ENCODE measurements around the gene ZNF343. TPM values are rescaled to one million over a fixed set of nuclear protein-coding genes. Genes with fewer than 3 reads are reported as not detected.
"Not testable (repeated sequence)": the region's sequence is repeated elsewhere in the genome, so short reads cannot be mapped to it uniquely, and the experiment has no call there.

Gene ZNF343
- total RNA-seq, 3 donors from 2014 or later (not counting 1 experiment from before 2014, with no cell fraction given) = 8.1 to 12.3 (median 8.6) TPM

- H3K36me3 Mint-ChIP-seq = no peaks in the 10 kb centered on the region
- H3K4me3 Mint-ChIP-seq = peak overlapping the region; percentile 100
- 96% methylated on average over 4 of the region's 5 CpGs for WGBS (ENCODE audit: insufficient coverage)
- peaks cover 18 to 20% of the 10 kb centered on the region in 2 donors for H3K4me1 Mint-ChIP-seq
- H3K27ac ChIP-seq (ENCODE audit: low read length) = no peak overlapping the region
- peaks cover 4 to 19% of the 10 kb centered on the region in 2 donors for H3K27me3 Mint-ChIP-seq (ENCODE audit: low read depth in 2 of 2)
- H3K36me3 ChIP-seq (ENCODE audit: control insufficient read depth, insufficient read depth, low read length) = no peaks in the 10 kb centered on the region
- DNase-seq (no peak), ATAC-seq (no peak)
- no peak overlapping the region for H3K27ac Mint-ChIP-seq
- no peaks in the 10 kb centered on the region for H3K9me3 ChIP-seq (ENCODE audit: control insufficient read depth, insufficient read depth, low read length)
- no peak for TF ChIP-seq CTCF (IDR thresholded peaks at IDR 0.05)
- H3K9me3 Mint-ChIP-seq = no peaks in the 10 kb centered on the region
- H3K27me3 ChIP-seq (ENCODE audit: control insufficient read depth, insufficient read depth, low read length) = no peaks in the 10 kb centered on the region
- intact Hi-C loops (cut with micrococcal nuclease) = loop anchor here (5.0 kb wide), 1 partner anchor 155 kb away; the partner anchor contains the start of gene IDH3B
- peaks cover 14% of the 10 kb centered on the region for H3K4me1 ChIP-seq (ENCODE audit: control insufficient read depth, insufficient read depth, low read length)
- H3K4me3 ChIP-seq (ENCODE audit: low read length) = no peak overlapping the region
These were observed 1.3 kb downstream of the ZNF343 start for GRCh38 chr20:2507464-2507863.

- WGBS (ENCODE audit: insufficient coverage) = 100% methylated on average over 1 of the region's 5 CpGs
- H3K4me1 Mint-ChIP-seq = peaks cover 18 to 20% of the 10 kb centered on the region in 2 donors
- not testable (repeated sequence) for H3K27ac ChIP-seq (ENCODE audit: low read length); ATAC-seq; H3K27me3 Mint-ChIP-seq (ENCODE audit: low read depth in 2 of 2); H3K27ac Mint-ChIP-seq; H3K4me3 ChIP-seq (ENCODE audit: low read length); DNase-seq; H3K4me3 Mint-ChIP-seq; H3K36me3 Mint-ChIP-seq; H3K27me3 ChIP-seq (ENCODE audit: control insufficient read depth, insufficient read depth, low read length); H3K9me3 Mint-ChIP-seq; H3K36me3 ChIP-seq (ENCODE audit: control insufficient read depth, insufficient read depth, low read length); H3K9me3 ChIP-seq (ENCODE audit: control insufficient read depth, insufficient read depth, low read length)
- intact Hi-C loops (cut with micrococcal nuclease) = loop anchor here (5.0 kb wide), 1 partner anchor 156 kb away; the partner anchor contains the start of gene IDH3B
- peaks cover 14% of the 10 kb centered on the region for H3K4me1 ChIP-seq (ENCODE audit: control insufficient read depth, insufficient read depth, low read length)
These were observed 2.3 kb downstream of the ZNF343 start for GRCh38 chr20:2506426-2506825.

- not testable (repeated sequence) for H3K4me3 ChIP-seq (ENCODE audit: low read length); H3K36me3 ChIP-seq (ENCODE audit: control insufficient read depth, insufficient read depth, low read length); H3K27me3 ChIP-seq (ENCODE audit: control insufficient read depth, insufficient read depth, low read length); H3K27ac ChIP-seq (ENCODE audit: low read length); H3K27me3 Mint-ChIP-seq (ENCODE audit: low read depth in 2 of 2); H3K9me3 Mint-ChIP-seq; DNase-seq; H3K36me3 Mint-ChIP-seq; H3K27ac Mint-ChIP-seq; H3K4me3 Mint-ChIP-seq; H3K9me3 ChIP-seq (ENCODE audit: control insufficient read depth, insufficient read depth, low read length); ATAC-seq
- peaks cover 18 to 20% of the 10 kb centered on the region in 2 donors for H3K4me1 Mint-ChIP-seq
- intact Hi-C loops (cut with micrococcal nuclease) = loop anchor here (5.0 kb wide), 1 partner anchor 157 kb away; the partner anchor contains the start of gene IDH3B
- H3K4me1 ChIP-seq (ENCODE audit: control insufficient read depth, insufficient read depth, low read length) = peaks cover 14% of the 10 kb centered on the region
- WGBS (ENCODE audit: insufficient coverage) = 78% methylated on average over 2 of the region's 2 CpGs
These were observed 3.9 kb downstream of the ZNF343 start for GRCh38 chr20:2504803-2505202.

GRCh38 chr20:2502808-2503384, 5.8 kb downstream of the ZNF343 start:
- not testable (repeated sequence) for ATAC-seq, H3K36me3 Mint-ChIP-seq, H3K4me3 Mint-ChIP-seq

GRCh38 chr20:2485661-2486060, 23.1 kb downstream of the ZNF343 start:
- Mint-ChIP-seq H3K27ac (no peak overlapping the region), H3K27me3 (ENCODE audit: low read depth in 2 of 2) (no peaks in the 10 kb centered on the region), H3K4me3 (no peak overlapping the region), H3K4me1 (no peaks in the 10 kb centered on the region), H3K36me3 (peaks cover 22% of the 10 kb centered on the region), H3K9me3 (peaks cover 0 to 2% of the 10 kb centered on the region in 2 donors)
- Histone ChIP-seq H3K4me3 (ENCODE audit: low read length) (no peak overlapping the region), H3K27me3 (ENCODE audit: control insufficient read depth, insufficient read depth, low read length) (no peaks in the 10 kb centered on the region), H3K36me3 (ENCODE audit: control insufficient read depth, insufficient read depth, low read length) (peaks cover 39% of the 10 kb centered on the region), H3K9me3 (ENCODE audit: control insufficient read depth, insufficient read depth, low read length) (no peaks in the 10 kb centered on the region), H3K27ac (ENCODE audit: low read length) (no peak overlapping the region), H3K4me1 (ENCODE audit: control insufficient read depth, insufficient read depth, low read length) (no peaks in the 10 kb centered on the region)
- 73% methylated on average over 4 of the region's 4 CpGs for WGBS (ENCODE audit: insufficient coverage)
- DNase-seq (no peak), ATAC-seq (no peak)
- intact Hi-C loops (cut with micrococcal nuclease) = no loop called here
- TF ChIP-seq CTCF (IDR thresholded peaks at IDR 0.05) = no peak

More at GRCh38 chr20:2502808-2503384, 5.8 kb downstream of the ZNF343 start:
- H3K9me3 ChIP-seq (ENCODE audit: control insufficient read depth, insufficient read depth, low read length); H3K4me1 Mint-ChIP-seq; H3K4me1 ChIP-seq (ENCODE audit: control insufficient read depth, insufficient read depth, low read length); H3K27me3 ChIP-seq (ENCODE audit: control insufficient read depth, insufficient read depth, low read length); intact Hi-C loops (cut with micrococcal nuclease); H3K27ac Mint-ChIP-seq; H3K27ac ChIP-seq (ENCODE audit: low read length); H3K27me3 Mint-ChIP-seq (ENCODE audit: low read depth in 2 of 2); H3K4me3 ChIP-seq (ENCODE audit: low read length); H3K9me3 Mint-ChIP-seq; DNase-seq: not testable (repeated sequence)
- H3K36me3 ChIP-seq (ENCODE audit: control insufficient read depth, insufficient read depth, low read length) = peaks cover 13% of the 10 kb centered on the region
- WGBS (ENCODE audit: insufficient coverage) = 100% methylated on average over 1 of the region's 2 CpGs

All from natural killer cell (primary cell).